ENCODE results near the gene MVP.

DNA sequence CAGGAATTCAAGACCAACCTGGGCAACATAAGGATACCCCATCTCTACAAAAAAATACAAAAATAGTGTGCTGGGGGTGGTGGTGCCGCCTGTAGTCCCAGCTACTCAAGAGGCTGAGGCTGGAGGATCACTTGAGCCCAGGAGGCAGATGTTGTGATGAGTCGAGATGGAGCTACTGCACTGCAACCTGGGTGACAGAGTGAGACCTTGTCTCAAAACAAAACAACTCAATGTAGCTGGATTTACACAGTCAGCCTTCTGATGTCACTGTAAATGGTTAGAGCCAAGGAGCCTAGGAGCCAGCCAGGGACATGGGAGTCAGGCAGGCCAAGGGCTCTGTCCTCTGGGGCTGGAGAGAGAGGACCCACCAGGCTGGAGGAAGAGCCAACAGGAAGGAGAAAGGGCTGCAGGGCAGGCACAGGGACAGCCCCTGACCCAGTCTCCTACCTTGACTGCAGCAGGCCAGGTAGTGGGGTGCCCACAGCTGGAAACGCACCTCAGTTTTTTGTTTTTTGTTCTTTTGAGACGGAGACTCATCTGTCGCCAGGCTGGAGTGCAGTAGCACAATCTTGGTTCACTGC, 34.3 kb downstream of the MVP start:
- TF ChIP-seq TAF1 (IDR thresholded peaks at IDR 0.05; ENCODE audit: low read depth) (no peak), EZH2 (IDR thresholded peaks at IDR 0.05; ENCODE audit: borderline replicate concordance, insufficient read depth, low read length, poor library complexity, severe bottlenecking) (no peak), EP300 (conservative IDR thresholded peaks at IDR 0.05; ENCODE audit: poor library complexity, severe bottlenecking) (no peak)
- TF ChIP-seq, protein P1, sequence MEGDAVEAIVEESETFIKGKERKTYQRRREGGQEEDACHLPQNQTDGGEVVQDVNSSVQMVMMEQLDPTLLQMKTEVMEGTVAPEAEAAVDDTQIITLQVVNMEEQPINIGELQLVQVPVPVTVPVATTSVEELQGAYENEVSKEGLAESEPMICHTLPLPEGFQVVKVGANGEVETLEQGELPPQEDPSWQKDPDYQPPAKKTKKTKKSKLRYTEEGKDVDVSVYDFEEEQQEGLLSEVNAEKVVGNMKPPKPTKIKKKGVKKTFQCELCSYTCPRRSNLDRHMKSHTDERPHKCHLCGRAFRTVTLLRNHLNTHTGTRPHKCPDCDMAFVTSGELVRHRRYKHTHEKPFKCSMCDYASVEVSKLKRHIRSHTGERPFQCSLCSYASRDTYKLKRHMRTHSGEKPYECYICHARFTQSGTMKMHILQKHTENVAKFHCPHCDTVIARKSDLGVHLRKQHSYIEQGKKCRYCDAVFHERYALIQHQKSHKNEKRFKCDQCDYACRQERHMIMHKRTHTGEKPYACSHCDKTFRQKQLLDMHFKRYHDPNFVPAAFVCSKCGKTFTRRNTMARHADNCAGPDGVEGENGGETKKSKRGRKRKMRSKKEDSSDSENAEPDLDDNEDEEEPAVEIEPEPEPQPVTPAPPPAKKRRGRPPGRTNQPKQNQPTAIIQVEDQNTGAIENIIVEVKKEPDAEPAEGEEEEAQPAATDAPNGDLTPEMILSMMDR (IDR thresholded peaks at IDR 0.05; ENCODE audit: poor library complexity, severe bottlenecking): no peak

Data from neural cell (in vitro differentiated cells).